Neural cell (in vitro differentiated cells): ENCODE measurements around the gene SMTNL2. TPM values are rescaled to one million over a fixed set of nuclear protein-coding genes. Genes with fewer than 3 reads are reported as not detected.

Source experiments
- H2AFZ ChIP-seq: fragments of 200-600, 300-800 bp; sonication (generic), shearing (Covaris generic); 2 replicates; pipeline ENCODE4 v1.6.0; 2014; ENCODE audit warnings: low read depth, mild to moderate bottlenecking, antibody characterized with exemption, low read length, moderate library complexity
- H3F3A ChIP-seq: fragments of 200-600 bp; shearing (Covaris generic); 2 replicates; pipeline ENCODE4 v1.6.1; 2016; ENCODE audit warnings: mild to moderate bottlenecking, moderate library complexity, mixed read lengths, antibody characterized with exemption, low read length; ENCODE audit not compliant: insufficient read depth, poor library complexity, severe bottlenecking
- H3K27ac ChIP-seq: fragments of 200-600, 300-800 bp; sonication (generic), shearing (Covaris generic); 2 replicates; pipeline ENCODE4 v1.5.1; 2014; ENCODE audit warnings: mild to moderate bottlenecking, low read length, moderate library complexity
- H3K27me3 ChIP-seq: fragments of 300-800, 200-600 bp; sonication (generic), shearing (Covaris generic); 2 replicates; pipeline ENCODE4 v1.6.0; 2014; ENCODE audit warnings: mild to moderate bottlenecking, low read depth, low read length, moderate library complexity; ENCODE audit not compliant: insufficient read depth
- H3K36me3 ChIP-seq: fragments of 300-800, 200-600 bp; sonication (generic), shearing (Covaris generic); 2 replicates; pipeline ENCODE4 v1.5.1; 2014; ENCODE audit warnings: mild to moderate bottlenecking, antibody characterized with exemption, low read length, moderate library complexity; ENCODE audit not compliant: insufficient read depth
- H3K4me2 ChIP-seq: fragments of 300-800, 200-600 bp; sonication (generic), shearing (Covaris generic); 2 replicates; pipeline ENCODE4 v1.6.0; 2014; ENCODE audit warnings: mild to moderate bottlenecking, low read length
- H3K4me3 ChIP-seq: fragments of 300-800, 200-600 bp; sonication (generic), shearing (Covaris generic); 2 replicates; pipeline ENCODE4 v1.5.1; 2014; ENCODE audit warnings: mild to moderate bottlenecking, low read length, moderate library complexity
- H3K79me2 ChIP-seq: fragments of 200-600 bp; shearing (Covaris generic); replicated peaks from 2 replicates; pipeline ENCODE4 v1.6.0; 2014; ENCODE audit warnings: mild to moderate bottlenecking, low read length, moderate library complexity; ENCODE audit not compliant: insufficient read depth
- H3K9ac ChIP-seq: fragments of 300-800, 200-600 bp; sonication (generic), shearing (Covaris generic); 2 replicates; pipeline ENCODE4 v1.6.1; 2016; ENCODE audit warnings: mild to moderate bottlenecking, low read length, mixed read lengths
- H3K9me2 ChIP-seq: fragments of 200-600 bp; shearing (Covaris generic); 2 replicates; pipeline ENCODE4 v1.6.1; 2016; ENCODE audit warnings: mild to moderate bottlenecking, low read length, mixed read lengths; ENCODE audit not compliant: insufficient read depth
- H3K9me3 ChIP-seq: fragments of 200-600, 300-800 bp; sonication (generic), shearing (Covaris generic); 2 replicates; pipeline ENCODE4 v1.6.1; 2016; ENCODE audit warnings: mild to moderate bottlenecking, mixed run types, low read length, moderate library complexity, mixed read lengths
- H4K20me1 ChIP-seq: fragments of 200-600 bp; shearing (Covaris generic); 2 replicates; pipeline ENCODE4 v1.6.1; 2016; ENCODE audit warnings: mild to moderate bottlenecking, mixed run types; ENCODE audit not compliant: insufficient read depth
- CTCF ChIP-seq: fragments of 450-650 bp; IDR thresholded peaks from 2 replicates; pipeline ENCODE4 v1.5.1; 2014; ENCODE audit warnings: antibody characterized with exemption, mild to moderate bottlenecking, moderate library complexity; ENCODE audit not compliant: poor library complexity, severe bottlenecking
- EP300 ChIP-seq: fragments of 450-650 bp; conservative IDR thresholded peaks from 2 replicates; pipeline ENCODE4 v1.6.1; 2014; ENCODE audit warnings: antibody characterized with exemption, mild to moderate bottlenecking, moderate library complexity; ENCODE audit not compliant: poor library complexity, severe bottlenecking
- EZH2 ChIP-seq: fragments of 200-600, 300-800 bp; shearing (Covaris generic), sonication (generic); IDR thresholded peaks from 2 replicates; pipeline ENCODE4 v1.6.1; 2014; ENCODE audit warnings: antibody characterized with exemption, low read length, borderline replicate concordance, mild to moderate bottlenecking; ENCODE audit not compliant: insufficient read depth, poor library complexity, severe bottlenecking
- MXI1 ChIP-seq: fragments of 450-650 bp; conservative IDR thresholded peaks from 2 replicates; pipeline ENCODE4 v1.6.1; 2014; ENCODE audit warnings: antibody characterized with exemption, mild to moderate bottlenecking; ENCODE audit not compliant: poor library complexity, severe bottlenecking
- POLR2AphosphoS5 ChIP-seq: IDR thresholded peaks from 2 replicates; pipeline ENCODE4 v1.6.1; 2012
- RAD21 ChIP-seq: fragments of 450-650 bp; conservative IDR thresholded peaks from 2 replicates; pipeline ENCODE4 v1.6.1; 2014; ENCODE audit warnings: antibody characterized with exemption, mild to moderate bottlenecking, moderate library complexity
- SMC3 ChIP-seq: fragments of 450-650 bp; conservative IDR thresholded peaks from 2 replicates; pipeline ENCODE4 v1.6.1; 2014; ENCODE audit warnings: antibody characterized with exemption, mild to moderate bottlenecking, moderate library complexity; ENCODE audit not compliant: poor library complexity
- TAF1 ChIP-seq: IDR thresholded peaks from 2 replicates; pipeline ENCODE4 v1.6.1; 2012; ENCODE audit warnings: low read depth
- polyA minus RNA-seq: library from RNA; depleted of rRNA, polyadenylated mRNA; stranded (reverse); fragments of >200 nt; gene quantifications from 2 replicates; pipeline ENCODE4 v1.2.3, GENCODE V29; 2014
- polyA plus RNA-seq: library from polyadenylated mRNA; depleted of rRNA; stranded (reverse); fragments of >200 nt; gene quantifications from 2 replicates; pipeline ENCODE4 v1.2.3, GENCODE V29; 2014
- TF ChIP-seq, protein P1 (sequence below): IDR thresholded peaks from 2 replicates; pipeline ENCODE4 v1.6.1; 2012; ENCODE audit warnings: borderline replicate concordance

Gene SMTNL2
- polyA plus RNA-seq: 0.54 and 0.81 TPM in 2 replicates
- 0.58 and 0.73 TPM in 2 replicates for polyA minus RNA-seq

DNA sequence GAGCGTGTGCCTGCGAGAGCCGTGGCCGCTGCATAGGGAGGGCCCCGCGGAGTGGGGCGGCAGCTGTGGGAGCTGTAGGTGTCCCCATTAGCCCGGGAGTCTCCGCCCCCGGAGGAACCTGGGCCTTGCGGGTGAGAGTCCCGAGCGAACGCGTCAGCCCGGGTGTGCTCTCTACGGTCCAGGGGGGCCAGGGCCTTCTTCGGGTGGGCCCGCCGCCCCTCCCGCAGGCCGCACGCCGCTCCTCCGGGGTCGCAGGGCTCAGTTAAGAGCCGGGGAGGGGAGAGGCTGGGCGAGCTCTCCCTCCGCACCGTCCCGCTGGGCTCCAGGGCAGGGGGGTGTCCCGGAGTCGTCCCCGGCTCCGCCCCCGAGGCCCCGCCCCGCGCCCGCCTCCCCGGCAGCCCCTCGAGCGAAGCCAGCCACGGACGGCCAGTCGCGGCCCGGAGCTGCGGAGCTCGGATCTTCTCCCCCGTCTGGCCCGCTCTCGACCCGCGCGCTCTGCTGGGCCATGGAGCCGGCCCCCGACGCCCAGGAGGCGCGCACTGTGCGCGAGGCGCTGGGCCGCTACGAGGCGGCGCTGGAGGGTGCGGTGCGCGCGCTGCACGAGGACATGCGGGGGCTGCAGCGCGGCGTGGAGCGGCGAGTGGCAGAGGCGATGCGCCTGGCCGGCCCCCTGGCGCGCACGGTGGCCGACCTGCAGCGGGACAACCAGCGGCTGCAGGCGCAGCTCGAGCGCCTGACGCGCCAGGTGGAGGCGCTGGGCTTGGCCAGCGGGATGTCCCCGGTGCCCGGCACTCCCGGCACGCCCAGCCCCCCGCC lies at the start of gene SMTNL2:
TSS of gene SMTNL2 (plus strand) at position 429 of the 816 bp plus-strand sequence. CDS start at position 506, 77 bp downstream.
- Histone ChIP-seq H3K9me3 (no peaks in the 10 kb centered on the region), H3K9me2 (no peaks in the 10 kb centered on the region), H3K4me2 (no peak within 1 kb of the TSS), H3K4me3 (peak within 1 kb of the TSS; percentile 68), H3K36me3 (no peaks in the 10 kb centered on the region), H3K79me2 (no peaks in the 10 kb centered on the region), H3F3A (no peaks in the 10 kb centered on the region), H3K27me3 (peaks cover 29% of the 10 kb centered on the region), H3K9ac (peak within 1 kb of the TSS; percentile 53), H3K27ac (no peak within 1 kb of the TSS), H2AFZ (peak within 1 kb of the TSS; percentile 33), H4K20me1 (no peaks in the 10 kb centered on the region)
- TF ChIP-seq, protein P1, sequence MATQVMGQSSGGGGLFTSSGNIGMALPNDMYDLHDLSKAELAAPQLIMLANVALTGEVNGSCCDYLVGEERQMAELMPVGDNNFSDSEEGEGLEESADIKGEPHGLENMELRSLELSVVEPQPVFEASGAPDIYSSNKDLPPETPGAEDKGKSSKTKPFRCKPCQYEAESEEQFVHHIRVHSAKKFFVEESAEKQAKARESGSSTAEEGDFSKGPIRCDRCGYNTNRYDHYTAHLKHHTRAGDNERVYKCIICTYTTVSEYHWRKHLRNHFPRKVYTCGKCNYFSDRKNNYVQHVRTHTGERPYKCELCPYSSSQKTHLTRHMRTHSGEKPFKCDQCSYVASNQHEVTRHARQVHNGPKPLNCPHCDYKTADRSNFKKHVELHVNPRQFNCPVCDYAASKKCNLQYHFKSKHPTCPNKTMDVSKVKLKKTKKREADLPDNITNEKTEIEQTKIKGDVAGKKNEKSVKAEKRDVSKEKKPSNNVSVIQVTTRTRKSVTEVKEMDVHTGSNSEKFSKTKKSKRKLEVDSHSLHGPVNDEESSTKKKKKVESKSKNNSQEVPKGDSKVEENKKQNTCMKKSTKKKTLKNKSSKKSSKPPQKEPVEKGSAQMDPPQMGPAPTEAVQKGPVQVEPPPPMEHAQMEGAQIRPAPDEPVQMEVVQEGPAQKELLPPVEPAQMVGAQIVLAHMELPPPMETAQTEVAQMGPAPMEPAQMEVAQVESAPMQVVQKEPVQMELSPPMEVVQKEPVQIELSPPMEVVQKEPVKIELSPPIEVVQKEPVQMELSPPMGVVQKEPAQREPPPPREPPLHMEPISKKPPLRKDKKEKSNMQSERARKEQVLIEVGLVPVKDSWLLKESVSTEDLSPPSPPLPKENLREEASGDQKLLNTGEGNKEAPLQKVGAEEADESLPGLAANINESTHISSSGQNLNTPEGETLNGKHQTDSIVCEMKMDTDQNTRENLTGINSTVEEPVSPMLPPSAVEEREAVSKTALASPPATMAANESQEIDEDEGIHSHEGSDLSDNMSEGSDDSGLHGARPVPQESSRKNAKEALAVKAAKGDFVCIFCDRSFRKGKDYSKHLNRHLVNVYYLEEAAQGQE: no peak
- TF ChIP-seq EZH2 (no peak), MXI1 (peak; percentile 69), CTCF (peak; percentile 45), EP300 (no peak), SMC3 (peak; percentile 15), RAD21 (no peak), POLR2AphosphoS5 (peak; percentile 9)

DNA sequence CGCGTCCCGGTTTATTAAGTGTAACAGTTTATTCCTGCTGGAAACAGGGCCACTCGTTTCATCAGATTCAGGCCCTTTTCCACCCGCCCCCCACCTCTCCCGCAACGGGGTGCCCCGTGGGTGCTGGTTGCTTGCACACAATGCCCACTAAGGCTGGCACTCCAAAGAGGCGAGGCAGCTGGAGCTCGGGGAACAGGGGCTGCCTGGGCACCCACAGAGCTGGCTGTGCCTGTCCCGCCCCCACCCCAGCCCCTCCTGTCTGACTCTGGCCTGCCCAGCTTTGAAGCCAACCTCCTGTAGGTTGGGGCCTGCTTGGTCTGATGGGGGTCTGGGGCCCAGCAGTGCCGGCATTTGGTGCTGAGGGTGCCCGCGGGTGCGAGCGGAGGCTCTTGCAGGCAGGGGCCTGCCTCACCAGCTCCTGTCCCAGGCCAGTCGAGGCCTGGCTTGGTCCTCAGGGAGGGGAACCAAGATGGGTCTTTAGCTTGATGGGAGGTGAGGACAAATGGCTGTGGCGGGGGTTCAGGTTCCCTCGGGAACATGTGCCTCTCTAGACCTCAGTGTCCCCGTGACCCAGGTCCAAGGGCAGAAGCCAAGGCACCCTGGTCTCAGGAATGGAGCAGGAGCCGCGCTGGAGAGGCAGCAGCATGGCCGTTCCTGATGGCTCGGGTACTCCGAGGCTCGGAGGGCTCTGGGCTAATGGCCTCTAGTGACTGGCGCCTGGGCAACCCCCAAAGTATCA lies 49.2 kb upstream of the SMTNL2 start:
- no peaks in the 10 kb centered on the region for H3K27me3 ChIP-seq
- TF ChIP-seq MXI1 (no peak), CTCF (no peak), TAF1 (no peak), EZH2 (no peak), RAD21 (no peak), EP300 (no peak), SMC3 (no peak), POLR2AphosphoS5 (no peak)
- TF ChIP-seq, protein P1: no peak
- H3K79me2 ChIP-seq: no peaks in the 10 kb centered on the region
- H3K4me3 ChIP-seq: no peak overlapping the region
- no peak overlapping the region for H3K9ac ChIP-seq
- no peaks in the 10 kb centered on the region for H3F3A ChIP-seq
- no peaks in the 10 kb centered on the region for H3K9me2 ChIP-seq
- H4K20me1 ChIP-seq: no peaks in the 10 kb centered on the region
- H3K27ac ChIP-seq: no peak overlapping the region
- H3K9me3 ChIP-seq: no peaks in the 10 kb centered on the region
- no peak overlapping the region for H2AFZ ChIP-seq
- H3K36me3 ChIP-seq: no peaks in the 10 kb centered on the region
- no peak overlapping the region for H3K4me2 ChIP-seq
